ENCODE results near the gene SLC25A1.

The SLC25A1 gene

GRCh38 chr22:19184276-19184997 is 5.9 kb upstream of the SLC25A1 start:
- Histone ChIP-seq H3K27me3 (no peaks in the 10 kb centered on the region), H3K36me3 (peaks cover 97% of the 10 kb centered on the region), H3K4me1 (ENCODE audit: control insufficient read depth in 1 of 2, insufficient read depth in 1 of 2, low read depth in 1 of 2, low read length in 1 of 2) (peaks cover 5 to 6% of the 10 kb centered on the region in 2 experiments), H3K9me3 (no peaks in the 10 kb centered on the region), H3K27ac (no peak overlapping the region), H3K4me3 (ENCODE audit: low read depth in 1 of 2, low read length in 1 of 2) (no peak overlapping the region)
- no peak for TF ChIP-seq CTCF (IDR thresholded peaks at IDR 0.05)

- Histone ChIP-seq H3K27ac (no peak overlapping the region), H3K9me3 (no peaks in the 10 kb centered on the region), H3K27me3 (peaks cover 2% of the 10 kb centered on the region), H3K4me3 (ENCODE audit: low read depth in 1 of 2, low read length in 1 of 2) (no peak overlapping the region), H3K36me3 (peaks cover 85% of the 10 kb centered on the region), H3K4me1 (ENCODE audit: control insufficient read depth in 1 of 2, insufficient read depth in 1 of 2, low read depth in 1 of 2, low read length in 1 of 2) (peaks cover 13% of the 10 kb centered on the region in 2 experiments)
- no peak for TF ChIP-seq CTCF (IDR thresholded peaks at IDR 0.05)
Measured at GRCh38 chr22:19183216-19183615, 4.7 kb upstream of the SLC25A1 start.

GRCh38 chr22:19182472-19183157 is 4.1 kb upstream of the SLC25A1 start:
- H3K4me3 ChIP-seq (ENCODE audit: low read depth in 1 of 2, low read length in 1 of 2), result no peak overlapping the region
- no peak overlapping the region for H3K27ac ChIP-seq
- TF ChIP-seq CTCF (IDR thresholded peaks at IDR 0.05), result no peak
- peaks cover 79% of the 10 kb centered on the region for H3K36me3 ChIP-seq
- peaks cover 13 to 19% of the 10 kb centered on the region in 2 experiments for H3K4me1 ChIP-seq (ENCODE audit: control insufficient read depth in 1 of 2, insufficient read depth in 1 of 2, low read depth in 1 of 2, low read length in 1 of 2)
- peaks cover 8% of the 10 kb centered on the region for H3K27me3 ChIP-seq
- H3K9me3 ChIP-seq, result no peaks in the 10 kb centered on the region

- Histone ChIP-seq H3K9me3 (no peaks in the 10 kb centered on the region), H3K4me1 (ENCODE audit: control insufficient read depth in 1 of 2, insufficient read depth in 1 of 2, low read depth in 1 of 2, low read length in 1 of 2) (peaks cover 13 to 21% of the 10 kb centered on the region in 2 experiments), H3K36me3 (peaks cover 76% of the 10 kb centered on the region), H3K27me3 (peaks cover 8% of the 10 kb centered on the region), H3K4me3 (ENCODE audit: low read depth in 1 of 2, low read length in 1 of 2) (no peak overlapping the region), H3K27ac (no peak overlapping the region)
- no peak for TF ChIP-seq CTCF (IDR thresholded peaks at IDR 0.05)
Measured at GRCh38 chr22:19181786-19182471, 3.4 kb upstream of the SLC25A1 start.

GRCh38 chr22:19180740-19181410 is 2.3 kb upstream of the SLC25A1 start:
- peaks cover 73% of the 10 kb centered on the region for H3K36me3 ChIP-seq
- H3K9me3 ChIP-seq, result no peaks in the 10 kb centered on the region
- no peak for TF ChIP-seq CTCF (IDR thresholded peaks at IDR 0.05)
- H3K27ac ChIP-seq, result no peak overlapping the region
- H3K27me3 ChIP-seq, result peaks cover 8% of the 10 kb centered on the region
- H3K4me1 ChIP-seq (ENCODE audit: control insufficient read depth in 1 of 2, insufficient read depth in 1 of 2, low read depth in 1 of 2, low read length in 1 of 2), result peaks cover 13 to 21% of the 10 kb centered on the region in 2 experiments
- no peak overlapping the region for H3K4me3 ChIP-seq (ENCODE audit: low read depth in 1 of 2, low read length in 1 of 2)
